Heart left ventricle (tissue), 16 donors: ENCODE measurements around the gene AFF3. TPM values are rescaled to one million over a fixed set of nuclear protein-coding genes. Genes with fewer than 3 reads are reported as not detected.

Source experiments
- ATAC-seq, 4 donors: fragments of 200-7000 bp; cut with Tn5 transposase; one replicate each; pipeline ENCODE4 v1.9.1; 2020 to 2022; ENCODE audit warnings: moderate library complexity in 4 of 4, mild to moderate bottlenecking in 3 of 4, moderate number of reproducible peaks in 1 of 4
- DNase-seq, 5 donors: peaks; one replicate each; pipeline ENCODE4 v3.0.0-alpha.2; 2020
- H3K27ac ChIP-seq, 12 donors: fragments of 200-600 bp; sonication (generic) in 4 of 12; one replicate each; pipeline versions ENCODE4 v1.5.0 to v1.8.0; 2016 to 2022; ENCODE audit warnings: mild to moderate bottlenecking in 2 of 12
- H3K27me3 ChIP-seq, 9 donors: fragments of 200-600 bp; sonication (generic) in 2 of 9; one replicate each; pipeline versions ENCODE4 v1.5.1 to v1.8.0; 2016 to 2022; ENCODE audit warnings: mild to moderate bottlenecking in 3 of 9
- H3K36me3 ChIP-seq, 9 donors: fragments of 200-600 bp; sonication (generic) in 2 of 9; one replicate each; pipeline versions ENCODE4 v1.5.0 to v1.8.0; 2018 to 2022; ENCODE audit warnings: mild to moderate bottlenecking in 2 of 9
- H3K4me1 ChIP-seq, 12 donors: fragments of 200-600 bp; sonication (generic) in 4 of 12; one replicate each; pipeline versions ENCODE4 v1.5.0 to v1.8.0; 2016 to 2022; ENCODE audit warnings: mild to moderate bottlenecking in 3 of 12
- H3K4me3 ChIP-seq, 12 donors: fragments of 200-600 bp; sonication (generic) in 4 of 12; one replicate each; pipeline versions ENCODE4 v1.5.0 to v1.8.0; 2017 to 2022; ENCODE audit warnings: mild to moderate bottlenecking in 9 of 12, moderate library complexity in 4 of 12
- H3K9me3 ChIP-seq, 12 donors: fragments of 200-600 bp; sonication (generic) in 4 of 12; one replicate each; pipeline versions ENCODE4 v1.5.0 to v1.8.0; 2016 to 2022; ENCODE audit warnings: mild to moderate bottlenecking in 1 of 12
- POLR2A ChIP-seq, 2 donors: fragments of 450-650 bp; IDR thresholded peaks; one replicate each; pipeline ENCODE4 v1.6.1; 2017; ENCODE audit warnings: antibody characterized with exemption in 2 of 2, mild to moderate bottlenecking in 2 of 2, moderate library complexity in 2 of 2
- WGBS, 4 donors: extraction: QIAGEN DNeasy Blood & Tissue Kit in 2 of 4; methylation state at CpG; one replicate each; pipeline versions ENCODE4 v1.1.5 to v1.1.7; 2013 to 2018; 5-methylcytosine and 5-hydroxymethylcytosine counted together
- intact Hi-C, 10 donors: fragments of 100-400 bp; cut with DNase I; formaldehyde crosslinking; loops; one replicate each; pipeline versions ENCODE4 v1.11.1 to v1.14.2; 2022
- polyA plus RNA-seq, 2 donors: library from polyadenylated mRNA; stranded (reverse); fragments of 200-250 nt; gene quantifications; one replicate each; pipeline ENCODE4 v1.2.3, GENCODE V29; 2013
- total RNA-seq, 9 donors: library from RNA; depleted of rRNA in 2 of 9; stranded (reverse); fragments of >200 nt in 2 of 9; fragmentation: NEBNext Ultra II Directional in 3 of 9; extraction: Animal tissue kit (Norgen Biotek cat#: 25700) in 3 of 9; gene quantifications; one replicate each; pipeline versions ENCODE4 v1.1.0 to v1.2.4, GENCODE V29; 2016 to 2023
- TF ChIP-seq, protein P1 (sequence below), 12 donors: fragments of 200-600 bp; sonication (generic) in 4 of 12; IDR thresholded peaks; one replicate each; pipeline versions ENCODE4 v1.5.0 to v1.8.0; 2018 to 2022; ENCODE audit warnings: antibody characterized with exemption in 12 of 12, mild to moderate bottlenecking in 5 of 12
- donor health status: ischemic (EF 13 %, LVEDD 7.1; RV severe dilation, severe dysfunction).
- donor health status: healthy with polysubstance abuse.
- donor health status: DM: no; HTN: yes; CAD: no.
- donor health status: DM: no; HTN: no; CAD: no.
- donor health status: ischemic (EF 25% LVEDD 6.9; RV normal size, moderate dysfunction).
- donor health status: ischemic (EF 25% LVEDD 5.7; RV mildly dilated, moderate dysfunction).
- donor health status: healthy.
- donor health status: DM: yes; HTN: yes; CAD: no.
- donor health status: ischemic (EF 35%, LVEDD 5.7; RV mildly dilated, moderate dysfunction).
- donor health status: nonischemic (EF 11% LVEDD 7.7; RV severe dilation, severe dysfunction).
- donor health status: DM: yes; HTN: yes; CAD: no.
- donor health status: PGD.
- donor health status: ischemic (EF 29% LVEDD 5.4; RV normal size, mild dysfunction).
- donor health status: nonischemic (EF 23%, LVEDD 6.1; RV moderate dilation, normal function).

The AFF3 gene
- total and polyA plus RNA-seq, 11 donors = 1.3 to 15.5 (median 4.7) TPM

DNA sequence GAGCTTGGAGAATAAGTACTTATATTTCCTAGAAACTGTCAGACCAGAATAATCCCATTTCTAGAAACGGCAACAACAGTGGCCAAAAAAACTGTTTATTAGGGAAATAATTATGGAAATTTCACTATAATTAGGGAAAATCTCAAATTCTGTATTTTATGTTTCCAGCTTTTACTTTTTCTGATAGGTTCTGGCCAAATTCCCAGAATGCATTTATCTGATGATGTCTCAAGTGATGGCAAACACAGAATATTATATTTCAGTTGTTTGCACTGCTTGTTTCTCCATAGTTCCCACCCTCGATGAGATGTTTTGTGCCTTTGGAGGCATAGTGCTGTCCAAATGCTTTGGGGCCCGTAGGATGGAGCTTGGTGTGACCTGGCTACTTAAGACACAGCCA lies 66.9 kb downstream of the AFF3 start:
- Histone ChIP-seq H3K9me3 (no peaks in the 10 kb centered on the region), H3K27ac (no peak overlapping the region), H3K36me3 (no peaks in the 10 kb centered on the region), H3K4me1 (peaks cover 0 to 21% (median 6%) of the 10 kb centered on the region in 12 donors), H3K4me3 (no peak overlapping the region), H3K27me3 (no peaks in the 10 kb centered on the region)
- DNase-seq (no peak), ATAC-seq (no peak)
- 80 to 86% (median 83%) methylated on average over 3 of the region's 3 CpGs for WGBS, 4 donors
- TF ChIP-seq POLR2A (IDR thresholded peaks at IDR 0.05) = no peak
- intact Hi-C loops = no loop called here

DNA sequence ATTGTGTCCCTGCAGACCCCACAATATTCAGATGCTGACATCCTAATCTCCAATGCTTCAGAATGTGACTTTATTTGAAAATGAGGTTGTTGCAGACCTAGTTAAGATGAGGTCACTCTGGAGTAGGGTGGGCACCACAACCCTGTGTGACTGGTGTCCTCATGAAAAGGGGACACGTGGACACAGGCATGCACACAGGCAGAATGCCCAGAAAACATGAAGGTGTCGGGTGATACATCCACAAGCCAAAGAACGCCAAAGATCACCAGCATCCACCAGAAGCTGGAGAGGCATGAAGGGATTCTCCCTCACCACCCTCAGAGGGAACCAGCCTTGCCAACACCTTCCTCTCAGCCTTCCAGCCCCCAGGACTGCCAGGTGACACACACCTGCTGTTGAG lies 69.3 kb downstream of the AFF3 start:
- TF ChIP-seq POLR2A (IDR thresholded peaks at IDR 0.05) = no peak
- TF ChIP-seq, protein P1, sequence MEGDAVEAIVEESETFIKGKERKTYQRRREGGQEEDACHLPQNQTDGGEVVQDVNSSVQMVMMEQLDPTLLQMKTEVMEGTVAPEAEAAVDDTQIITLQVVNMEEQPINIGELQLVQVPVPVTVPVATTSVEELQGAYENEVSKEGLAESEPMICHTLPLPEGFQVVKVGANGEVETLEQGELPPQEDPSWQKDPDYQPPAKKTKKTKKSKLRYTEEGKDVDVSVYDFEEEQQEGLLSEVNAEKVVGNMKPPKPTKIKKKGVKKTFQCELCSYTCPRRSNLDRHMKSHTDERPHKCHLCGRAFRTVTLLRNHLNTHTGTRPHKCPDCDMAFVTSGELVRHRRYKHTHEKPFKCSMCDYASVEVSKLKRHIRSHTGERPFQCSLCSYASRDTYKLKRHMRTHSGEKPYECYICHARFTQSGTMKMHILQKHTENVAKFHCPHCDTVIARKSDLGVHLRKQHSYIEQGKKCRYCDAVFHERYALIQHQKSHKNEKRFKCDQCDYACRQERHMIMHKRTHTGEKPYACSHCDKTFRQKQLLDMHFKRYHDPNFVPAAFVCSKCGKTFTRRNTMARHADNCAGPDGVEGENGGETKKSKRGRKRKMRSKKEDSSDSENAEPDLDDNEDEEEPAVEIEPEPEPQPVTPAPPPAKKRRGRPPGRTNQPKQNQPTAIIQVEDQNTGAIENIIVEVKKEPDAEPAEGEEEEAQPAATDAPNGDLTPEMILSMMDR (IDR thresholded peaks at IDR 0.05) = no peak
- peak in 4 of 5 donors; percentile 42 to 72 (median 60) for DNase-seq
- H3K27ac ChIP-seq = peak overlapping the region in 7 of 12 donors; percentile 19 to 78 (median 42)
- H3K36me3 ChIP-seq = no peaks in the 10 kb centered on the region
- peak; percentile 78 to 95 (median 82) for ATAC-seq
- H3K27me3 ChIP-seq = no peaks in the 10 kb centered on the region
- peaks cover 0 to 34% (median 9%) of the 10 kb centered on the region in 12 donors for H3K4me1 ChIP-seq
- 38 to 70% (median 51%) methylated on average over 3 of the region's 3 CpGs for WGBS, 4 donors
- intact Hi-C loops = no loop called here
- H3K9me3 ChIP-seq = no peaks in the 10 kb centered on the region
- H3K4me3 ChIP-seq = no peak overlapping the region

DNA sequence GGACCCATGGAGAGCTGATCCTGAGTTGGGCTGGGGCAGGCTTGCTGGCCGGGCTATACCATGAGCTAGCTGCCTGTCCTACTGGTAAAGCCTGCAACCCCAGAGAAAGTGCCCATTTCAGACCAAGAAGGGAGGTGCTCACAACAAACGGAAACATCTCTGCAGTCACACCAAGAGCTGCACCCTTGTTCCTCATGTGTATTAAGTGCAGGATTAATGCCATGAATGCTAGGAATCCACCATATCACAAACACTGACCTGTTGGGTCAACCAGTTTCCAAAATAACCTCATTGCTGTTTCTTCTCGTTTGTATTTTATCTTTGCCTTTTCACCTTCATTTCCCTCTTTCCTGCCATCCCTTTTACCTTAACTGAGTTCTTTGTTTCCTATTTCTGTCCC lies 69.9 kb downstream of the AFF3 start:
- Histone ChIP-seq H3K27me3 (no peaks in the 10 kb centered on the region), H3K27ac (peak overlapping the region in 8 of 12 donors; percentile 0 to 78 (median 39)), H3K9me3 (no peaks in the 10 kb centered on the region), H3K4me1 (peaks cover 0 to 34% (median 6%) of the 10 kb centered on the region in 12 donors), H3K36me3 (no peaks in the 10 kb centered on the region), H3K4me3 (no peak overlapping the region)
- 36 to 42% (median 41%) methylated on average over 3 of the region's 3 CpGs for WGBS, 4 donors
- DNase-seq (no peak), ATAC-seq (peak in 3 of 4 donors; percentile 12 to 55 (median 25))
- TF ChIP-seq POLR2A (IDR thresholded peaks at IDR 0.05) = no peak
- TF ChIP-seq, protein P1 (IDR thresholded peaks at IDR 0.05) = no peak
- intact Hi-C loops = no loop called here

DNA sequence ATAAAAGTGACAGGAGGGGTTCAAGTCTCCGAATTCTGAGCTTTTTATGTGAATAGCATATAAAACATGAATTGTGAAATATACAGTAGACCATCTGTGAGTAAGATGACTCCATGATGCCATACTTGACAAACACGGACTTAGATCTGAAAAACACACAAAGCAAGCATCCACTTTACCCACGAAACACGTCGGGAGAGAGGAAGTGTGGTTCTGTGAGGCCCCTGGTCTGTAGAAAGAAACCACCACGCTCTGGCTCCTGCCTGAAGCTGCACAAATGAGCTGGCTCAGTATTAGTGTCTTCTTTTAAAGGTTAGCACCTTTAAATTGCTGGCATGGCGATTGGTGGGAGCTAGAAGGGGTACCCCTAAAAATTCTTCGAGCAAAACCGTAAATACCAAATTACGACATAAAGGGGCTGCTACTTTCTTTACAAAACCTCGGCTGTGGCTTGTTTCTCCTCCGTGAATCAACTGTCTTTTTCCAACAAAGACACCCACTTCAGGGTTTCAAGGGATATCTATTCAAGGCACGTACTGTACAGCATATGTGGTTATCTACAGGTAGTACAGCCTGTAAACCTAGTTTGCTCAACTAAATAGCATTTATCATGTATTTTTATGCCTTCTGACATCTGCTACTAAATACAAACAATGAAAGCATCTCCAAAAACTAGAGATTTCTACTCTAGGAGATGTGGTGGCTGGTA lies 70.9 kb downstream of the AFF3 start:
- H3K9me3 ChIP-seq = no peaks in the 10 kb centered on the region
- no peaks in the 10 kb centered on the region for H3K27me3 ChIP-seq
- peak overlapping the region in 6 of 12 donors; percentile 27 to 78 (median 48) for H3K27ac ChIP-seq
- TF ChIP-seq, protein P1 (IDR thresholded peaks at IDR 0.05) = no peak
- TF ChIP-seq POLR2A (IDR thresholded peaks at IDR 0.05) = no peak
- 77 to 89% (median 81%) methylated on average over 13 of the region's 13 CpGs for WGBS, 4 donors
- DNase-seq = no peak
- intact Hi-C loops = no loop called here
- no peak overlapping the region for H3K4me3 ChIP-seq
- peaks cover 0 to 35% (median 5%) of the 10 kb centered on the region in 12 donors for H3K4me1 ChIP-seq
- no peak for ATAC-seq
- H3K36me3 ChIP-seq = no peaks in the 10 kb centered on the region
